Measurements from ENCODE around the gene NDUFAF3. TPM values are rescaled to one million over a fixed set of nuclear protein-coding genes. Genes with fewer than 3 reads are reported as not detected.

The NDUFAF3 gene
- polyA plus RNA-seq, 1 experiment = 89.5 TPM

GRCh38 chr3:49022688-49023171 lies 809 bp downstream of the NDUFAF3 start:
- CTCF ChIA-PET = interaction anchor here (0.6 to 6.6 kb wide), 10 partner anchors 9 to 88 kb away, joined by 3 to 60 read pairs (median 8); partner anchors contain the start of genes P4HTM, QRICH1 and WDR6
- DNase-seq (ENCODE audit: low read depth) = no peak
- H3K36me3 ChIP-seq (ENCODE audit: control insufficient read depth, insufficient read depth, low read length) = peaks cover 32% of the 10 kb centered on the region
- TF ChIP-seq, protein P1, sequence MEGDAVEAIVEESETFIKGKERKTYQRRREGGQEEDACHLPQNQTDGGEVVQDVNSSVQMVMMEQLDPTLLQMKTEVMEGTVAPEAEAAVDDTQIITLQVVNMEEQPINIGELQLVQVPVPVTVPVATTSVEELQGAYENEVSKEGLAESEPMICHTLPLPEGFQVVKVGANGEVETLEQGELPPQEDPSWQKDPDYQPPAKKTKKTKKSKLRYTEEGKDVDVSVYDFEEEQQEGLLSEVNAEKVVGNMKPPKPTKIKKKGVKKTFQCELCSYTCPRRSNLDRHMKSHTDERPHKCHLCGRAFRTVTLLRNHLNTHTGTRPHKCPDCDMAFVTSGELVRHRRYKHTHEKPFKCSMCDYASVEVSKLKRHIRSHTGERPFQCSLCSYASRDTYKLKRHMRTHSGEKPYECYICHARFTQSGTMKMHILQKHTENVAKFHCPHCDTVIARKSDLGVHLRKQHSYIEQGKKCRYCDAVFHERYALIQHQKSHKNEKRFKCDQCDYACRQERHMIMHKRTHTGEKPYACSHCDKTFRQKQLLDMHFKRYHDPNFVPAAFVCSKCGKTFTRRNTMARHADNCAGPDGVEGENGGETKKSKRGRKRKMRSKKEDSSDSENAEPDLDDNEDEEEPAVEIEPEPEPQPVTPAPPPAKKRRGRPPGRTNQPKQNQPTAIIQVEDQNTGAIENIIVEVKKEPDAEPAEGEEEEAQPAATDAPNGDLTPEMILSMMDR (IDR thresholded peaks at IDR 0.05; ENCODE audit: insufficient read depth, low read depth, low read length) = no peak
- peak overlapping the region; percentile 88 for H3K4me3 ChIP-seq (ENCODE audit: low read depth, low read length)
- POLR2A ChIA-PET = no interaction called here
- no peaks in the 10 kb centered on the region for H3K27me3 ChIP-seq (ENCODE audit: control insufficient read depth, insufficient read depth, low read length)

DNA sequence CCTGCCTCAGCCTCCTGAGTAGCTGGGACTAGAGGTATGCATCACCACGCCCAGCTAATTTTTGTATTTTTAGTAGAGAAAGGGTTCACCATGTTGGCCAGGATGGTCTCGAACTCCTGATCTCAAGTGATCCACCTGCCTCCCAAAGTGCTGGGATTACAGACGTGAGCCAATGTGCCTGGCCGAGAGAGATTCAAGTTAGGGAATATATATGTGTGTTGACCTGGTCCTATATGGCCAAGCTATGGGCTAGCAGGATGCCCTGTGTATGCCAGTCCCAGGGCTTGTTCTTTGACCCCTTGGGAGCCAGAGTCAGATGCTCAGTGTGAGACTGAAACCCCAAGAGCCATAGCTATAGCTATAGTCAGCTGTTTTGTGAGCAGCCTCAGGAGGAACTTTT lies 1.9 kb downstream of the NDUFAF3 start:
- TF ChIP-seq, protein P1 (IDR thresholded peaks at IDR 0.05; ENCODE audit: insufficient read depth, low read depth, low read length) = no peak
- CTCF ChIA-PET = interaction anchor here (1.1 to 6.6 kb wide), 4 partner anchors 16 to 71 kb away, joined by 3 to 60 read pairs (median 17); partner anchors contain the start of genes P4HTM and WDR6
- H3K36me3 ChIP-seq (ENCODE audit: control insufficient read depth, insufficient read depth, low read length) = peaks cover 32% of the 10 kb centered on the region
- POLR2A ChIA-PET = no interaction called here
- H3K4me3 ChIP-seq (ENCODE audit: low read depth, low read length) = no peak overlapping the region
- H3K27me3 ChIP-seq (ENCODE audit: control insufficient read depth, insufficient read depth, low read length) = no peaks in the 10 kb centered on the region
- DNase-seq (ENCODE audit: low read depth) = no peak

- ChIA-PET CTCF (interaction anchor here (0.7 to 1.3 kb wide), 3 partner anchors 17 to 70 kb away, joined by 3 to 4 read pairs (median 4); partner anchors contain the start of gene WDR6), POLR2A (no interaction called here)
- no peak overlapping the region for H3K4me3 ChIP-seq (ENCODE audit: low read depth, low read length)
- TF ChIP-seq, protein P1 (IDR thresholded peaks at IDR 0.05; ENCODE audit: insufficient read depth, low read depth, low read length) = no peak
- H3K27me3 ChIP-seq (ENCODE audit: control insufficient read depth, insufficient read depth, low read length) = no peaks in the 10 kb centered on the region
- DNase-seq (ENCODE audit: low read depth) = no peak
- peaks cover 32% of the 10 kb centered on the region for H3K36me3 ChIP-seq (ENCODE audit: control insufficient read depth, insufficient read depth, low read length)
Measured at GRCh38 chr3:49024449-49024848, 2.5 kb downstream of the NDUFAF3 start.

GRCh38 chr3:49025005-49025792 lies 3.3 kb downstream of the NDUFAF3 start:
- no peaks in the 10 kb centered on the region for H3K27me3 ChIP-seq (ENCODE audit: control insufficient read depth, insufficient read depth, low read length)
- CTCF ChIA-PET = interaction anchor here (0.7 to 1.3 kb wide), 3 partner anchors 18 to 70 kb away, joined by 3 to 4 read pairs (median 4); partner anchors contain the start of gene WDR6
- DNase-seq (ENCODE audit: low read depth) = no peak
- TF ChIP-seq, protein P1 (IDR thresholded peaks at IDR 0.05; ENCODE audit: insufficient read depth, low read depth, low read length) = no peak
- POLR2A ChIA-PET = interaction anchor here (0.6 kb wide), 1 partner anchor 156 kb away, joined by 6 read pairs; no protein-coding TSS in a partner anchor
- H3K4me3 ChIP-seq (ENCODE audit: low read depth, low read length) = no peak overlapping the region
- peaks cover 34% of the 10 kb centered on the region for H3K36me3 ChIP-seq (ENCODE audit: control insufficient read depth, insufficient read depth, low read length)

DNA sequence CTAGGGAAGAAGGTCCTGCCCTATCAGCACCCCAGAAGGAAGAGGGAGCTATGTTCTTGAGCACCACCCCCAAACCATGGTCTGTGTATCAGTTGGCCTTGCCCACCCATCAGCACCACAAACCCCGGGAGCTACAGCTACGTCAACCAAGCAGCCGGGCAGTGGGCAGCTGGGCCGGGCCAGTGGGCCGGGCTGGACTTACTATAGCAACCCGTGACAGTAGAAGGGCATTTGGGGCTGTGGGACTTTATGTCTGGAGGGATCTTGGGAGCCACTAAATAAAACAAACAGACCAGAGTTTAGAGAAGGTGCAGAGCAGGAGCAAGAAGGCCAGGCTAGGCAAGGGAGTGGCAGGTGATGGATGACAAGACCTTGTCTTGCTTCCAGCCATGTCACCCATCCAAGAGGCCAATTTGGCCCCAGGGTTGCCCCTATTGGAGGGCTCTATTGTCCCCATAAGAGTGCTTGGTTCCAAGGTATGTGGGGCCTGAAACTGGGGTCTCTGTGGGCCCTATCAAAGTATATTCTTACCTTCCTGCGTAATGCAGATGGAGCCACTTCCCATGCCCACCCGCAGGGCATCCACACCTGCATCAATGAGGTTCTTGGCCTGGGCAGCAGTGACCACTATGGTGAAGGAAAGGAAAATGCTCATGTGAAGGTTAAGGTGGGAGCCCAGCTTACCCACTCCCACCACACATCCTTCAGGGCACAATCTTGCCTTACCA lies 4.0 kb downstream of the NDUFAF3 start:
- Histone ChIP-seq H3K36me3 (ENCODE audit: control insufficient read depth, insufficient read depth, low read length) (peaks cover 38% of the 10 kb centered on the region), H3K4me3 (ENCODE audit: low read depth, low read length) (no peak overlapping the region), H3K27me3 (ENCODE audit: control insufficient read depth, insufficient read depth, low read length) (no peaks in the 10 kb centered on the region)
- CTCF ChIA-PET = no interaction called here
- DNase-seq (ENCODE audit: low read depth) = no peak
- POLR2A ChIA-PET = interaction anchor here (0.6 kb wide), 1 partner anchor 155 kb away, joined by 6 read pairs; no protein-coding TSS in a partner anchor
- TF ChIP-seq, protein P1 (IDR thresholded peaks at IDR 0.05; ENCODE audit: insufficient read depth, low read depth, low read length) = no peak

Data from BJ (cell line).